Kidney tubule cell (primary cell): Measurements from ENCODE around the gene ADGRA1.
"Not testable (repeated sequence)": the region's sequence is repeated elsewhere in the genome, so short reads cannot be mapped to it uniquely, and the experiment has no call there.

Experiments used
- DNase-seq: peaks from one replicate; pipeline ENCODE4 v3.0.0-alpha.2; 2018; ENCODE audit warnings: low spot score

Gene ADGRA1

GRCh38 chr10:133163889-133164815 lies 76.4 kb downstream of the ADGRA1 start:
- peak; percentile 9 for DNase-seq

- no peak for DNase-seq
These were observed 77.3 kb downstream of the ADGRA1 start for GRCh38 chr10:133164816-133165555.

GRCh38 chr10:133165556-133166503 lies 78.1 kb downstream of the ADGRA1 start:
- DNase-seq = no peak

GRCh38 chr10:133166504-133166827 lies 78.7 kb downstream of the ADGRA1 start:
- DNase-seq = no peak

GRCh38 chr10:133166828-133167692 lies 79.3 kb downstream of the ADGRA1 start:
- no peak for DNase-seq

GRCh38 chr10:133167693-133168616 lies 80.2 kb downstream of the ADGRA1 start:
- no peak for DNase-seq

GRCh38 chr10:133168617-133169031 lies 80.9 kb downstream of the ADGRA1 start:
- no peak for DNase-seq

- DNase-seq = no peak
These were observed 81.6 kb downstream of the ADGRA1 start for GRCh38 chr10:133169173-133169947.

GRCh38 chr10:133170092-133170491 lies 82.4 kb downstream of the ADGRA1 start:
- no peak for DNase-seq

- no peak for DNase-seq
These were observed 86.3 kb downstream of the ADGRA1 start for GRCh38 chr10:133173860-133174640.

- no peak for DNase-seq
These were observed 87.1 kb downstream of the ADGRA1 start for GRCh38 chr10:133174689-133175263.

- not testable (repeated sequence) for DNase-seq
These were observed 87.9 kb downstream of the ADGRA1 start for GRCh38 chr10:133175624-133176023.

GRCh38 chr10:133176546-133176945 lies 88.8 kb downstream of the ADGRA1 start:
- DNase-seq = no peak

- DNase-seq = no peak
These were observed 89.8 kb downstream of the ADGRA1 start for GRCh38 chr10:133177380-133178157.

- no peak for DNase-seq
These were observed 90.8 kb downstream of the ADGRA1 start for GRCh38 chr10:133178357-133179127.

GRCh38 chr10:133179128-133179520 lies 91.4 kb downstream of the ADGRA1 start:
- DNase-seq = no peak
